Upper lobe of left lung (tissue), 4 donors: ENCODE measurements around the gene B4GALT1.

Source experiments
- EP300 ChIP-seq, 4 donors: sonication (generic); formaldehyde crosslinking; IDR thresholded peaks; one replicate each; pipeline ENCODE4 v1.5.1; 2017; ENCODE audit warnings: antibody characterized with exemption in 4 of 4, control low read depth in 2 of 4
- POLR2A ChIP-seq, 4 donors: fragments of 450-650 bp; IDR thresholded peaks; one replicate each; pipeline ENCODE4 v1.5.1; 2016 to 2017; ENCODE audit warnings: antibody characterized with exemption in 4 of 4, mild to moderate bottlenecking in 2 of 4
- POLR2AphosphoS5 ChIP-seq, 2 donors: sonication (generic); formaldehyde crosslinking; IDR thresholded peaks; one replicate each; pipeline ENCODE4 v1.5.1; 2017; ENCODE audit warnings: antibody characterized with exemption in 2 of 2
- TF ChIP-seq, protein P1 (sequence below), 6 experiments: fragments of 450-650 bp in 4 of 6; fragments of 200-600 bp in 2 of 6; sonication (generic) in 2 of 6; IDR thresholded peaks; one replicate each; pipeline ENCODE4 v1.5.1; 2016 to 2019; ENCODE audit warnings: antibody characterized with exemption in 6 of 6

GRCh38 chr9:33151601-33152000, 15.5 kb downstream of the B4GALT1 start:
- TF ChIP-seq, protein P1, sequence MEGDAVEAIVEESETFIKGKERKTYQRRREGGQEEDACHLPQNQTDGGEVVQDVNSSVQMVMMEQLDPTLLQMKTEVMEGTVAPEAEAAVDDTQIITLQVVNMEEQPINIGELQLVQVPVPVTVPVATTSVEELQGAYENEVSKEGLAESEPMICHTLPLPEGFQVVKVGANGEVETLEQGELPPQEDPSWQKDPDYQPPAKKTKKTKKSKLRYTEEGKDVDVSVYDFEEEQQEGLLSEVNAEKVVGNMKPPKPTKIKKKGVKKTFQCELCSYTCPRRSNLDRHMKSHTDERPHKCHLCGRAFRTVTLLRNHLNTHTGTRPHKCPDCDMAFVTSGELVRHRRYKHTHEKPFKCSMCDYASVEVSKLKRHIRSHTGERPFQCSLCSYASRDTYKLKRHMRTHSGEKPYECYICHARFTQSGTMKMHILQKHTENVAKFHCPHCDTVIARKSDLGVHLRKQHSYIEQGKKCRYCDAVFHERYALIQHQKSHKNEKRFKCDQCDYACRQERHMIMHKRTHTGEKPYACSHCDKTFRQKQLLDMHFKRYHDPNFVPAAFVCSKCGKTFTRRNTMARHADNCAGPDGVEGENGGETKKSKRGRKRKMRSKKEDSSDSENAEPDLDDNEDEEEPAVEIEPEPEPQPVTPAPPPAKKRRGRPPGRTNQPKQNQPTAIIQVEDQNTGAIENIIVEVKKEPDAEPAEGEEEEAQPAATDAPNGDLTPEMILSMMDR (IDR thresholded peaks at IDR 0.05) = no peak
- no peak for TF ChIP-seq POLR2AphosphoS5 (IDR thresholded peaks at IDR 0.05)
- no peak for TF ChIP-seq EP300 (IDR thresholded peaks at IDR 0.05)
- no peak for TF ChIP-seq POLR2A (IDR thresholded peaks at IDR 0.05)
